GM21528 (cell line): Measurements from ENCODE around the gene FICD.

Experiments
- ATAC-seq: cut with Tn5 transposase; IDR thresholded peaks from one replicate; pipeline ENCODE4 v1.9.1; 2021; ENCODE audit warnings: mild to moderate bottlenecking, moderate library complexity; ENCODE audit not compliant: unreplicated experiment, low FRiP score

The FICD gene

DNA sequence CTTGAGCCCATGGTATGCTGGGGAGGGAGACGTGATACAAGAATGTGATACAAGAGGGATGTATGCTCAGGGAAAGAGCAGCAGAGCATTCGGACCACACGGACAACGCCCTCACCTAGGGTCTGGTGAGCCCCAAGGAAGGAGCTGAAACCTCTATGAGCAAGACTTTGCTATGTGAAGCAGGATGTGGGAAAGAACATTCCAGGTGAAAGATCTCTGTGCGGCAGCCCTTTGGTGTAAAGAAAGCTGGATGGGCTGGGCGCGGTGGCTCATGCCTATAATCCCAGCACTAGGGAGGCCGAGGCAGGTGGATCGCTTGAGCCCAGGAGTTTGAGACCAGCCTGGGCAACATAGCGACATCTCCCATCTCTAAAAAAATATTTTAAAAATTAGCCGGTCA is 16.9 kb upstream of the FICD start:
- ATAC-seq: no peak

DNA sequence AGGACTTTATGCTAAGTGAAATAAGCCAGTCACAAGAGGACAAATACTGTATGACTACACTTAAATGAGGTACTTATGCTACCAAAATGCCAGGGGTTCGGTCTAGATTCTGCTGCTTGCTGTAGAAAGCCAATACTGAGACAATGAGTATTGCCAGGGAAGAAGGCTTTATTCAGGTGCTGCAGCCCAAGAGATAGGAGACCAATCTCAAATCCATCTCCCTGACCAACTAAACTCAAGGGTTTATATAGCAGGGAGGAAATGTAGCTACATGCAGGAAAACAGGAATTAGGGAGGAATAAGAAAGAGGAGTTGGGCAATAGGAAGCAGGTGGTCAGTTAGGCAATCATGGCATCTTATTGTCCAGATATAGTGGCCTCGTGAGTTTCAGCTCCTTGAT is 12.2 kb upstream of the FICD start:
- ATAC-seq: no peak

DNA sequence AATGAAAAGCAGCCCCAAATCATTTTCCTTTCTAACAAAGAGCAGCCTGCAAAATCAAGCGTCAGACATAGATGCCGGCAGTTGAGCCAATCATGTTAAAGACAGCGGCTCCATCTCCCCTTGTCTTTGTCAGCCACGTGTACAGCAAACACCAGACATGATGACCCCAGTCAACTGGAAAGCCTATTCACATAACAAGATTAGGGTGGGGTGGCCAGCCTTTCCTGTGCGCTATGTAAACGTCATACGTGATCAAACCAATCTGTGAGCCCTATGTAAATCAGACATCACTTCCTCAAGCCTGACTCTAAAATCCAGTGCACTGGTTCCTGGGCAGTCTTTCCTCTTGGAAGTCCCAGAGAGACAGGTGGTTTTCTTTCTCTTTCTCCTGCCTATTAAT is 9.9 kb upstream of the FICD start:
- ATAC-seq: no peak

DNA sequence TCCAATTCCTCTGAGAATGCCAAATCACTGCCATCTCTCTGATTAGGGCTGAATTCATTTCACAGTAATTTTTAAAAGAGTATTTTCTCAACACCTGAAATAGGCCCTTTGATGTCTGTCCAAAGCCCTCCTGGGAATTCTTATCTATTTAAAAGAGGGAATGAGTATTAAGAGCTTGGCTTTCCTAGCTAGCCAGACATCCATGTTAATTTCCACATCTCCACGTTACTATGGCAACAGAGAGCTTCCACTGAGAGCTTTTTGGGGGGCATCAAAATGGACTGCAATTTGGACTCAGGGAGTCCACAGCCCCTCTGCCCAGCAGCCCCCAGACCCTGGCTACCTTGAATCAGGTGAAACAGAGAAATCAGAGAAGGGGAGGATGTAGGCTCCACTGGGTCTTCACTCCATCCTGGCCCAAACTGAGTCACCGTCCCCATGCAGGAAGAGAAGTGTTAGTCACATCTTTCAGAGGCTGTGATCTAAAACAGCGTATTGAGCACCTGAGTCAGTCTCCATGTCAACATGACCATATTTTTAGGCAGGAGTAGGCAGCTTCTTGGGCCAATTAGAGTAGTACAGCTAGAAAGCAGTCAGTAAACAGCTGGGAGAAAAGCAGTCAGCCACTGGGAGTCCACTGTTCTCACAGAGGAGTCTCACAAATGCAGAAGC is 7.0 kb upstream of the FICD start:
- no peak for ATAC-seq

DNA sequence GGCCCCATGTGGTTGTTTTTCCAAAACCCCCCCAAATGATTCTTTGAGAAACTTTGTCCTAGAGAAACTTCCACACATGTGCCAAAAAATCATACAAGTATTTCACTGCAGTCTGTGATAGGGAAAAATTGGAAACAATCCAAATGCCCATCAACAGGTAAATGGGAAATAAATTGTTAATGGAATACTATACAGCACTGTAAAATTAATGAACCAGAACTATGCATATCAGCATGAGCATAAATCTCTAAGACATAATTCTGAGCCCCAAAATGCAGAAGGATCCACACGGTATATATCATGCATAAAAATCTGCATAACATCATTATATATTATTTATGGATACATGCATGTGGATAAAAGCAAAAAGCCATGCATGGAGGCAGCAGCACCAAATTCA is 5.3 kb upstream of the FICD start:
- ATAC-seq: no peak

DNA sequence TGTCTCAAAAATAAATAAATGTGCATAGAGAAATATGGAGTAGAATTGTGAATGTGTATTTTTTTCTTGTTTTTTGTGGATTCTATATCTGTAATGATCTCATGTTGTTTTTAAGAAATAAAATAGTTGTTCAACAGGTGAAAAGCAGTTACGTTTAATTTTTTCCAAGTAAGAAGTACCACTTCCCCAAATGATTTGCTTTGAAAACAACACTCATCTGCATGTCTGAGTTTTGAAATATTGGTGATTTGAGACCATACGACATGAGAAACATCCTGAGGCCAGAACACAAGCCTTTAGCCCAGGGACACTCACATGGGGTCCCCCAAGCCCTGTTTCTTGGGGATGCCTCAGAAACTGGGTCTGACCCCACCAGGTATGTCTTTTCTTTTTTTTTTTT is 4.2 kb upstream of the FICD start:
- no peak for ATAC-seq

DNA sequence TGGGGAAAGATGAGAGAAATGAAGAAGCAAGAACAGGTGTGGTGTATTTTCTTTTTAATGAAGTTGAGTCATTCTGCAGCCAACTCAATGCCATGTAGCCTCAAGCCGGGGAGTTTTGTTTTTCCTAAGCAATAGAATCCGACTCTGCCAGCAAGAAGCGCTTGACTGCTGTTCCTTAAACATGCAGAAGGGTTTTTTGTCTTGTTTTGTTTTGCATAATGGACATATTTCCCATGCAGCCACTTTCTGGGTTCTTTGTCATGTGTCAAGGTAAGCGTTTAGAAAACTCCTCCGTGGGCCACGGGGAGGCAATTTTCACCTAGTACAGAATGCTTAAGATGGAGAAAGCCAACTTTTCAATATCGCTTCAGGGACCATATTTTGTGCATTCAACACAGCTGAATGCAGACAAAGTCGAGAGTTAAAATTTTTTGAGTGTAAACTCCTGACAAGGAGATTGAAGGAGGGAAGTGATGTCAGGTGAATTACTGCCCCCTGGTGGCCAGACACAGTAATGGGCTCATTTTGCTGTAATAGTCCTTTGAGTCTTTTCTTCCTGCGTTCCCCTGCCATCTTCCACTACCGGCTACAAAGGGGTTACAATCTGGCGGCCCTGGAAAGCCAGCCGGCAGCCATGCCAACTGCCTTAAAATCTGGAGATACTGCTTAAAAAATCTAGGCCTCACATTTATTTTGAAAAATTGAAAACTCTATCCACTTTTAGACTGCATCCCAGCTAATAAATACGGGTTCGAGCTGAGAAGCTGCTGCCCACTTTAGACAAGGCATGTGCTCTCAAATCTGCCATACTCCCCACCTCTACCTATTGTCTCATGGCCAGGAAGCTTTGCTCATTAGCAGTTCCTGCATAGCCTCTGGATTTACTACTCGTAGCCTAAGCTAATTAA is 3.2 kb upstream of the FICD start:
- no peak for ATAC-seq

DNA sequence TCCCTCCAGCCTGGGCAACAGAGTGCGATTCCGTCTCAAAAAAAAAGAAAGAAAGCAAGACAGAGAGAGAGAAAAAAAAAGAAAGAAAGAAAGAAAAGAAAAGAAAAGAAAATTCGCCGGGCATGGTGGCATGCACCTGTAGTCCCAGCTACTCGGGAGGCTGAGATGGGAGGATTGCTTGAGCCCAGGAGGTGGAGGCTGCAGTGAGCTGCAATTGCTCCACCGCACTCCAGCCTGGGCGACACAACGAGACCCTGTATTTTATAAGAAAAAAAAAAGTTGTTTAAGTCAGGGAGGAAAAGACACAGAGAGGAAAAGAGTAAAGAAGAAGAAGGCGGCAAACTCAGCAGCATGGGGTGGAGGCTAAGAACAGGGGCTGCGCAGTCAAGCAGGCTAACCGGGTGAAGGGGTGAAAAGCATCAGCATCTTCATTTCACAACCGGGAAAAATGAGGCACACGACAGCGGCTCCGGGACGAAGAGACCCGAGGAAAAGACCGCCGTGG is 557 bp upstream of the FICD start:
- peak; percentile 8 for ATAC-seq

DNA sequence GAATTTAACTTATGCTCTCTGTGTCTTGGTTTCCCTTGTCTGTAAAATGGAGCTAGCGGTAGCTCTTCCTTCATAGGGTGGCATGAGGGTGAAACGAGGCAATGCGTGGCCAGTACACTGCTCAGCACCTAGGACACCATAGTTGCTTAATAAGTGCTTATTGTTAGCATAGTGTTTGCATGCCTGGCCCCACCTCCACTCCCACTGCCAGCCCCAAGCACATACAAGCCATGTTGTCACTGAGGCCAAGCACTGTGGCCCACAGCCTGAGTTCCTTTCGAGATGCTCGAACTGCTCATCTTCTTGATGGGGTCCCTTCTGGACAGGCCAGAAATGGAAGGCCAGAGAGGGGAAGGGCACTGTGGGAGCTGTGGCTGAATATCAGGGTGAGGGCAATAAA is 839 bp downstream of the FICD start:
- no peak for ATAC-seq

DNA sequence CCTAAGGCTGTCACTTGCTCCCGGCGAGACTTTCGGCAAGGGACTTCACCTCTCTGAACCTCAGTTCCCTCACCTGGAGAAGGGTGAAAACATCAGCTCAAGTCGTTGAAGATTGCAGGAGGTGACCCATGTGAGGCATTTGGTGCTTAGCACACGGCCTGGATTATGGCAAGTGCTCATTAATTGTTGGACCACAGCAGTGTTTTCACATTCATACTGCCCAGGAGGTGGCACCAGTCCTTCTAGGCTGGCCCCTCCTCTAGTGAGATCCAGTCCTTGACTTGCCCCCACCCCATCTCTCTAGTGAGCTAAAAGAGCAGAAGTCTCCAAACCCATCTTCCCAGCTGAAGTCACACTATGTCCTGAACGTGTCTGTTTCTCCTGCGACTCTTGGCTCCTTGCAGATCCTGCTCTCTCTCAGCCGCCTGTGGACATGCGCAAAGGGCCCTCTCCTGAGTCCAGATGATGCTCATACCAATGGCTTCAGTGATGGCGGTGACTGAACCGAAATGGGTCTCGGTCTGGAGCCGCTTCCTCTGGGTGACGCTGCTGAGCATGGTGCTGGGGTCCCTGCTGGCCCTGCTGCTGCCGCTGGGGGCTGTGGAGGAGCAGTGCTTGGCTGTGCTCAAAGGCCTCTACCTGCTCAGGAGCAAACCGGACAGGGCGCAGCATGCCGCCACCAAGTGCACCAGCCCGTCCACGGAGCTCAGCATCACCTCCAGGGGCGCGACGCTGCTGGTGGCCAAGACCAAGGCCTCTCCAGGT is 1.6 kb downstream of the FICD start:
- no peak for ATAC-seq

DNA sequence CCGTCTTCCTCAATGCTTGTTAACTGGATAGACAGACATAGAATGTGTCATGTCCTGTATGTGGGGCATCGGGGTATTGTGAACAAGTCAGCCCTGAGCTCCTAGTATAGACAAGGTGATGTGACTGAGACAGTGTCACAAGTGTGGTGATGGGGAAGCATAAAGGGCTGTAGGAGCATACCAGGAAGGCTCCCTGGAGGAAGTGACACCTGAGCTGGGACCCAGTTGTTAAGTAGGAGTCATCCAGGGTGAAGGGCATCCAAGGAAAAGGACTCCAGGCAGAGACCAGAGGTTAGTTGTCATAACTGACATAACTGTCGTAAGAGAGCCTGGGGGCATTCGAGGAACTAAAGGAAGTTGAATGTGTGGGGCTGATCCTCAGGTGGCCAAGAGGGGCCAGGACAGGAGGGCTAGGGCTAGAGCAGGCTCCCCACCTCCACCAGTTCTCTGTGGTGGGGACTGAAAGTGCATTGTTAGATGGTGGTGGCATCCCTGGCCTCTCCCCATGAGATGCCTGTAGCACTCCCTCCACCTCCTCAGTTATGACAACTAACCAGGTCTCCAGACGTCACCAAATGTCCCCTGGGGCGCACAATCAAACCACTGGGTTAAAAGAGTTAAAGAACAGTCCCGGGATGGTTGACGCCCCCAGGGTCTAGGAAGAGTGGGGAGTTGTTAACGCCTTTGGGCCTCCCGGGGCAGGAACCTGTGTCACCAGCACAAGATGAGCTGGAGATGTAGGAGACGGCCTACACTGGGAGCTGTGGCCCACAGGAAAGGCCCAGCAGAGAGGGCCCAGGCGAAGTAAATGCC is 2.4 kb downstream of the FICD start:
- no peak for ATAC-seq

DNA sequence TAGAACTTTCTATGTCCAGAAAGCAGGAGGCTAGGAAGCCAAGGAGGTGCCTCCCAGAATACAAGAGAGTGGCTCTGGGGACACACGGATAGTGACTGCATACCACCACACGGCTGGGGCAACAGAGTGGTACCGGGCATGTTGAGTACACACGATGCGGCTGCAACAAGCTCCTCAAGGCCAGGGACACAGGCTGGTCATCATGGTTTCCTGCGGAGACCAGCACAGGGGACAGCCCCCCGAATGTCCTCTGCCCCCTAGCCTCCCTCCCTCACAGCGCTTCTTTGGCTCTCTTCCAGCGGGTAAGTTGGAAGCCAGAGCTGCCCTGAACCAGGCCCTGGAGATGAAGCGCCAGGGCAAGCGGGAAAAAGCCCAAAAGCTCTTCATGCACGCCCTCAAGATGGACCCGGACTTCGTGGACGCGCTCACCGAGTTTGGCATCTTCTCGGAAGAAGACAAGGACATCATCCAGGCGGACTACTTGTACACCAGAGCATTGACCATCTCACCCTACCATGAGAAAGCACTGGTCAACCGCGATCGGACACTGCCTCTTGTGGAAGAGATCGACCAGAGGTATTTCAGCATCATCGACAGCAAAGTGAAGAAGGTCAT is 3.1 kb downstream of the FICD start:
- no peak for ATAC-seq

DNA sequence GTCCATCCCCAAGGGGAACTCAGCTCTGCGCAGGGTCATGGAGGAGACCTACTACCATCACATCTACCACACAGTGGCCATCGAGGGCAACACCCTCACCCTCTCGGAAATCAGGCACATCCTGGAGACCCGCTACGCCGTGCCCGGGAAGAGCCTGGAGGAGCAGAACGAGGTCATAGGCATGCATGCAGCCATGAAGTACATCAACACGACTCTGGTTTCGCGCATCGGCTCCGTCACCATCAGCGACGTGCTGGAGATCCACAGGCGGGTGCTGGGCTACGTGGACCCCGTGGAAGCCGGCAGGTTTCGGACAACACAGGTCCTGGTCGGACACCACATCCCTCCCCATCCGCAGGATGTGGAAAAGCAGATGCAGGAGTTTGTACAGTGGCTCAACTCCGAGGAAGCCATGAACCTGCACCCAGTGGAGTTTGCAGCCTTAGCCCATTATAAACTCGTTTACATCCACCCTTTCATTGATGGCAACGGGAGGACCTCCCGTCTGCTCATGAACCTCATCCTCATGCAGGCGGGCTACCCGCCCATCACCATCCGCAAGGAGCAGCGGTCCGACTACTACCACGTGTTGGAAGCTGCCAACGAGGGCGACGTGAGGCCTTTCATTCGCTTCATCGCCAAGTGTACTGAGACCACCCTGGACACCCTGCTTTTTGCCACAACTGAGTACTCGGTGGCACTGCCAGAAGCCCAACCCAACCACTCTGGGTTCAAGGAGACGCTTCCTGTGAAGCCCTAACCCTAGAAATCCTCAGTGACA is 3.8 kb downstream of the FICD start:
- no peak for ATAC-seq

DNA sequence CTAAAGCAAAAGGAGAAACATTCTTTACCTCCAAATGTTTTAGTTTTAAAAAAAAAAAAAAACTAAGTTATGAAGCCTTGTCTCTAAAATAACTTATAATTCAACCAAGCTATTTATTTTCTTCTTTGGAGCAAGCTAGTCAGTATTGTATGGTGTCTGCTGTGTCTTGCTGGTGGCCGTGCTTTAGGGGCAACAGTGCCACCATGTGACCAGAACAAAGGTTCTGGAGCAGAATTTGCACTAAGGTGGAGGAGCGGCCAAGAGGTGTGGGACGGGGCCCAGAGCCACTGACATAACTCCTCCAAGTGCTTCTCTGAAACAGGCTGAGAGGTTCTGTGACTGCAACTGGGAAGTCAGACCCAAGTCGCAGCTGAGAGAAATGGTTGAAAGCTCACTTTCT is 4.5 kb downstream of the FICD start:
- no peak for ATAC-seq

DNA sequence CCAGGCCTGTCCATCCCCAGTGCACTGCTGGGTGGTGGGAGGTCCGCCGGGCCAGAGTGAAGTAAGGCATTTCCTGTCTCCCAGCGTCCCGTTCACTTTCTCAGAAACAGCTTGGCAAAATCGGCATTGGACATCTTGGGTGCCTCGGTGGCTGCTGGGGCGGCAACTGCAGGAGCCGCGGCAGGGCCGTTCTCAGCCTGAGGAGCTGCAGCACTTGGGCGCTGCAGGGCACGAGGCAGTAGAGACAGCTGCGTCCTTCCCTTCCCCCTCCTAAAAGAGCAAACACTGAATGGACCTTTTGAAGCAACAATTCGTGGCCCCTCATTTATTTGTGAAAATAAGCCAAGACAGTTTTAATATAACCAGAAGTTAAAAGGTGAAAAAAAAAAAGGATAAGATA is 8.3 kb downstream of the FICD start:
- no peak for ATAC-seq

DNA sequence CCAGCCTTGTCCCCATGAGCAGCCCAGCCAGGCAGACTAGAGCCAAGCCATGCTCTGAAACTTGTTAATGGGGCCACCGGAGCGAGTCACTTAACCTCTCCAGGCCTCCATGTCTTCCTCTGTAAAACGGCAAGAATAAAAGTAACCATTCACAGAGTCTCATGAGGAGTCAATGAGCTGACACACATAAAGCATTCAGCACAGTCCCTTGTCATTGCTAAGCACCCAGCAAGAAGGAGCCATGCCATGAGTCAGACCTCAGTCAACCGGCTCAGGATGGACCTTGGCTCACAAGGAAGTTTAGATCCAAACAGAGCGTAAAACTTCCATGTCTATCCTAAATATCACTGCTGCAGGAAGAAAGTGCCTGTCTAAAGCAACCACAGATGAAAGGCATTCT is 10.6 kb downstream of the FICD start:
- no peak for ATAC-seq

DNA sequence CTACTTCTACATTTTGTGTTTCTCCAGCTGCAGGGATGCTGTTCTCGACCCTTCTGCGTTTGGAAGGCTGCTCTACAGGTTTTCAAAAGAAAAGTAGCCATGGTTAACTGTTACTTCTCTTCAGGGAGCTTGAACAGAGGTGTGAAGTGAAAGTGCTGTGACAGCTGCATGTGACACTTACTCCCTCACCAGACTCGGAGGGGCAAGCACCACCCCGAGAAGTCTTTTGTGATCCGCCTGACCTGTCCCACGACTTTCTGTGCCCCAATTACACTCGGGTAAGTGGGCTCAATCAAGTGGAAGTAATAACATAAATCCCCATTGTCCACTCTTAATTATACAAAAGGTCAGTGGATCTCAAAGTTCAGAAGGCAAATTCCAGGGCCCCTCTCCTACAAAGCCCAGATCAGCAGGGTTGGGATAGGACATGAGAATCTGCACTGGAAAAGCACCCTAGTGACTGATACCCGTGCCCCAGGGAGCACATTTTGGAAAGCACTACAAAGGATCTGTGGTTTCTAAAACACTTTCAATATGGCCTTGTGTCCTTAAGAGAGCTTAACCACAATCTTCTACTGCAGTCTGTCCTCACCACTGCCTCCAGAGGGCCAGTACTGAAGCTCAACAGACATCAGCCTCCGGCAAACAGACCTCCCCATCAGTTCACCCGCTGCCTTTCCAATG is 11.5 kb downstream of the FICD start:
- ATAC-seq: no peak

DNA sequence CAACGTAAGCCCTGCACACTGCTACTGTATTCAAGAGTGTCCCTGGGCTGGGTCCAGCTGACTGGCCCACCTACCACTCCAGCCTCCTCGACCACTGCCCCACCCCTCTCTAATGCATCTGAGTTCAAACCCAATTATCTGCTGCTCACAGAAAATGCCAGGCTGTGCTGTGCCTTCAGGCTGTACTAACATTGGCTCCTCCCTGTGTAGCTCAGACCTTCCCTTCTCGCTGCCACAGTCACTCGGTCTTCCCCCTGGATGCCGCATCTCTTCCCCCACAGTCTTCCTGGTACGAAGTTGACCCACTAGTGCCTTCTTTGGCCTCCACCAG is 12.1 kb downstream of the FICD start:
- no peak for ATAC-seq

DNA sequence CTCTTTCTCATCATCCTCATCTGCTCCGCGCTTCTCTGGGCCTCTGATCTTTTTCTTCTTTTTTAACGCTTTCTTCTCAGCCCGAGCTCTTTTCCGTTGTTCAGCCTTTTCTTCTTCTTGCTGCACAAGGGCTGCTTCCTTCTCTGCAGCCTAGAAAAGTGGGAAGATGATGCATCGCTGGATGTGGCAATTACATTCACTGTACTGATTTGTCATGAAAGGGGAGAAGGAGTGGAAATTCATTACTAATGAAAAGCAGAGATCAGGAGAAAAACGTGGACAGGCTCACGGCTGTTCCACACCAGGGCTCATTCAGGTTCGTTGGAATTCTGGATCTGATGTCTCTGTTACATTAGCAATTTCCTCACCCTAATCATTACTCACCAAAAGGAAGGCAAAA is 15.1 kb downstream of the FICD start:
- no peak for ATAC-seq
